G401 (cell line): ENCODE data around the gene CYP8B1. TPM values are rescaled to one million over a fixed set of nuclear protein-coding genes. Genes with fewer than 3 reads are reported as not detected.
A peak's percentile ranks its signal among the peaks of the same experiment; 100 is the strongest.

ENCODE experiments used
- DNase-seq: peaks from one replicate; pipeline ENCODE4 v3.0.0-alpha.2; 2015; ENCODE audit warnings: low spot score
- in situ Hi-C: cut with HindIII; loops from 2 replicates; pipeline ENCODE4 v1.10.0; 2016; ENCODE audit warnings: low sequenced_read_pairs, mixed read lengths
- total RNA-seq: library from RNA; depleted of rRNA; stranded (reverse); fragments of >200 nt; shearing (Covaris generic); gene quantifications from 2 replicates; pipeline ENCODE4 v1.2.3, GENCODE V29; 2014; rRNA removed

The CYP8B1 gene, protein sequence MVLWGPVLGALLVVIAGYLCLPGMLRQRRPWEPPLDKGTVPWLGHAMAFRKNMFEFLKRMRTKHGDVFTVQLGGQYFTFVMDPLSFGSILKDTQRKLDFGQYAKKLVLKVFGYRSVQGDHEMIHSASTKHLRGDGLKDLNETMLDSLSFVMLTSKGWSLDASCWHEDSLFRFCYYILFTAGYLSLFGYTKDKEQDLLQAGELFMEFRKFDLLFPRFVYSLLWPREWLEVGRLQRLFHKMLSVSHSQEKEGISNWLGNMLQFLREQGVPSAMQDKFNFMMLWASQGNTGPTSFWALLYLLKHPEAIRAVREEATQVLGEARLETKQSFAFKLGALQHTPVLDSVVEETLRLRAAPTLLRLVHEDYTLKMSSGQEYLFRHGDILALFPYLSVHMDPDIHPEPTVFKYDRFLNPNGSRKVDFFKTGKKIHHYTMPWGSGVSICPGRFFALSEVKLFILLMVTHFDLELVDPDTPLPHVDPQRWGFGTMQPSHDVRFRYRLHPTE
- total RNA-seq = not detected in 2 replicates

DNA sequence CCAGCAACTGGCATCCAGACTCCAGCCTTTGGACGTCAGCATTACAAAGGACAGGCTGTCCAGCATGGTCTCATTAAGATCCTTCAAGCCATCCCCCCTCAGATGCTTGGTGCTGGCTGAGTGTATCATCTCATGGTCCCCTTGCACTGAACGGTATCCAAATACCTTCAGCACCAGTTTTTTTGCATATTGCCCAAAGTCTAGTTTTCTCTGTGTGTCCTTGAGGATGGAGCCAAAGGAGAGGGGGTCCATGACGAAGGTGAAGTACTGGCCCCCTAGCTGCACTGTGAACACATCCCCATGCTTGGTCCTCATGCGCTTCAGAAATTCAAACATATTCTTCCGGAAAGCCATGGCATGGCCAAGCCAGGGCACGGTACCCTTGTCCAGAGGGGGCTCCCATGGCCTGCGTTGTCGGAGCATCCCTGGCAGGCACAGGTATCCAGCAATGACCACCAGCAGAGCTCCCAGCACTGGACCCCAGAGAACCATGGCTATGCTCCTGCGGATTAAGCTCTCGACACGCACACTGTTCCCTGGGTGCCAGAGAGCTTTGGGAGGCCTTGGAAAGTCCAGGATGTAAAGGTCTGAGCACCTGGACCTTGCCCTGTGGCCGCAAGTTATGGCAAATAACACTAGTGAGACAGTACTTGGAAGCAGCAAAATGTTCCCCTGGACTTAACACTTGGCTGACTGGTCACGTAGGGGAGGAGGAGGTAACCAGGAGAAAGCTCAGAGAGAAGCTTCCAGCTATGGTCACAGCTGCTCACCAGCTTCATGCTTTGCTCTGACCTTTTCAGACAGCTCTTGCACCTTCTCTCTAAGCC, at the start of gene CYP8B1:
CYP8B1 (minus strand) TSS at position 555 of the 827 bp plus-strand sequence; CDS start at position 492, 63 bp downstream.
- in situ Hi-C loops = no loop called here
- DNase-seq = no peak

DNA sequence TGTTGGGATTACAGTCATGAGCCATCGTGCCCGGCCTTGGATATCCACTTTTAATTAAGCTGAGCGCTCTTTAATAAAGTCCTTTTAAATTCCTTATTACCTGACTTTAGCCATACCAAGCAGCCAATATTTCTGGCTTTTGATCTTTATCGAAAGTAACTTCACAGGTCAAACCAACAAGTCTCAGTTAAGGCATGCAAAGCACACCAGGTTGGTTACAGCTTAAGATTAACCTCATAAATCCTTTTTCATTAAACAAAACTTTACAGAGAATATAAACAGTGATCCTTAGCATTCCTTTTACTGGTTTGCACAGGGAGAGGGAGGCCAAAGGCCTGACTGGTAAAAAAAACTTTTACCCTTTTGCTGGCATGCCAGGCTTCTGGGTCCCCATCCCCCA, 47.9 kb upstream of the CYP8B1 start:
- in situ Hi-C loops = no loop called here
- no peak for DNase-seq

DNA sequence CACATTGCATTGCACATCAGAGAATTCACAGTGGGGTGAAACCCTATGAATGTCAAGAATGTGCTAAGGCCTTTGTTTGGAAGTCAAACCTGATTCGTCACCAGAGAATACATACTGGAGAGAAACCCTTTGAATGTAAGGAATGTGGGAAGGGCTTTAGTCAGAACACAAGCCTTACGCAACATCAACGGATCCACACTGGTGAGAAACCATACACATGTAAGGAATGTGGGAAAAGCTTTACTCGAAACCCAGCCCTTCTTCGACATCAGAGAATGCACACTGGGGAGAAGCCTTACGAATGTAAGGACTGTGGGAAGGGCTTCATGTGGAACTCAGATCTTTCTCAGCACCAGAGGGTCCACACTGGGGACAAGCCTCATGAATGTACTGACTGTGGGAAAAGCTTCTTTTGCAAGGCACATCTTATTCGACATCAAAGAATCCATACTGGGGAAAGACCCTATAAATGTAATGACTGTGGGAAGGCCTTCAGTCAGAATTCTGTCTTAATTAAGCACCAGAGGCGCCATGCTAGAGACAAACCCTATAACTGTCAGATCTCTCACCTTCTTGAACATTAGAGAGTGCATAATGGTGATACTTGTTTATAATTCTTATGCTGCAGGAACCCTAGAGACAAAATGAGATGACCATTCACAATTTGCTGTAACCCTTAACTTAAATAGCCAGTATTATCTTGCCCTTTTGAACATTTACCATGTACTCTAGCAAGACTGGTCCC, 39.3 kb upstream of the CYP8B1 start:
- no peak for DNase-seq
- in situ Hi-C loops = no loop called here

DNA sequence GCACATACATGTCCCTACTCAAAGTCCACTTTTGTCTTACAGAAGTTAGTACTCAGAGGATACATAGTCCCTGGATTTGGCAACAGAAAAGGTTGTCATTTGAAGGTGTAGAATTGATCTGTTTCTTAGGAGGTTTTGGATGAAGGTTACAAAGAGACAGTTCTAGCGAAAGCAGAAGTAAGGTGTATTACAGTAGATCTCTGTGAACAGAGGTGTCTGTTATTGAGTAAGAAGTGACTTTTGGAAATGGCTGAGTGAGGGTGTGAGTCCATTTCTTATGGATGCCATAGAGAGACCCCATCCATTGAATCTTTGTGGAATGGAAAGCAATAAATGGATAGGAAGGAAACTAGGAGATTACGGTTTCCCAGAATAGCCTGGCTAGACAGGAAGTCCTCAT, 35.9 kb upstream of the CYP8B1 start:
- no peak for DNase-seq
- in situ Hi-C loops = no loop called here

DNA sequence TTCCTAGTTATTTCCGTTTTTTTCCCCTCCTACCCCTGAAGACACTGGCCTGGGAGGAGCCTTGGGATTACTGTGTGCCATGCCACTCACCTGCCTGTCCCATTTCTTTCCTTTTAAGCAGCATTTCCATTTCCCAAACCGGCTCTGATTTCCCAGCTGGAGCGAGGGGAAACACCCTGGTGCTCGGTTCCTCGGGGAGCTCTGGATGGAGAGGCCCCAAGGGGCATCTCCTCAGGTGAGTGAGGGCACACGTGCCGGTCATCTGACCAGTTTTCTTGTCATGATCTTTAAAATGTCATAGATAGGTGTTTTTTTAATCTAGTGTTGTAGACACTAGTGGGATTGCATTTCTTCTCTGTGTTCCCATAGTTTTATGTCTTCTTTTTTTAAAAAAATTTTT, 33.0 kb upstream of the CYP8B1 start:
- DNase-seq = no peak
- in situ Hi-C loops = no loop called here

DNA sequence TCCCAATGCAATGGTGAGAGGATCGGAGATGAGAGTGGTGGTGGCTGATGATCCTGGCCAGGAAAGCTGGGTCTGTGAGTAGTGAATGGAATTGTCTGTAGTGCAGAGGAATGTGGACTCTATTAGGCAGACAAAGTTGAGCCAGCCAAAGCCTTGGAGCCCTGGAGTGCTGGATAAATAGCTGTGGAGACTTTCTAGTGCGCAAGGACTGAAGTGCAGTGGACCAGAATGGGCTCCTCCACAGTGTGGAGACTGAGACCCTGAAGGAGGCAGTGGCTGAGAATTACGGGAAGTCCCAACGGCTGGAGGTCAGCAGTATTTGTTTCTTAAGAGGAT, 31.1 kb upstream of the CYP8B1 start:
- in situ Hi-C loops = no loop called here
- peak; percentile 36 for DNase-seq

DNA sequence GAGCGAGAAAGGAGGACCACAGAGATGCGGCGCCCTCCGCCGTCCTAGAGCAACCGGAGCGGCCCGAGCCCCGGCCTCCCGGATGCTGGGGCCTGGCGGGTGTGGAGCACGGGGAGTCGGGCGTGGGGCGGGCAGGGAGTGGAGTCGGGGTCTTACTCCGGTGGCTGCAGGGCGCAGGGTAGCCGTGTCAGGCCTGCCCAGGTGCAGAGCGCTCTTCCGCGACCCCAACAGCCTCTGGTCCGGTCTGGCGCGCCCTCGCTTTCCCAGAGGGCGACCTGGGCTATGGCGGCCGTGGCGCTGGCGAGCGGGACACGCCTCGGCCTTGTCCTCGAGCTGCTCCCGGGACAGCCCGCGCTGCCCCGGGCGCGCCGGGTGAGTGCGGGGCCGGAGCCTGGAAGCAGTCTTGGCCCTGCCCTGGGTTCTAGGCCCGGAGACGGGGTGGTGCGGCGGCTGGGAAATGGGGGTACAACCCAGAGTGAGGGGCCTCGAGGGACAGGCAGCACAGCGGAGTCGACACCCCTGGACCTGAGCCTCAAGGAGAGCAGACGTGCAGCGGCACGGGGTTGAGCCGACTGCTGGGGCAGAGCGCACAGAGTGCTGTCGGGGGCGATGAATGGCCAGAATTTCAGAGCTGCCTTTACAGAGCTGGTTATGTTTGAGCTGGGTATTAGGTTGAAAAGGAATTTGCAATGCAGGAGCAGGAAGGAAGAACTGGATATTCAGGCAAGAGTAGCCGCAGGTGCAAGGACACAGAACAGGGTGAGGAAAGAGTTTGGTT, 30.6 kb upstream of the CYP8B1 start, which contains the start of gene ZNF662:
ZNF662 (plus strand) TSS at position 73 of the 778 bp plus-strand sequence. CDS start 1,973 bp downstream, outside the sequence.
- DNase-seq = peak; percentile 86

DNA sequence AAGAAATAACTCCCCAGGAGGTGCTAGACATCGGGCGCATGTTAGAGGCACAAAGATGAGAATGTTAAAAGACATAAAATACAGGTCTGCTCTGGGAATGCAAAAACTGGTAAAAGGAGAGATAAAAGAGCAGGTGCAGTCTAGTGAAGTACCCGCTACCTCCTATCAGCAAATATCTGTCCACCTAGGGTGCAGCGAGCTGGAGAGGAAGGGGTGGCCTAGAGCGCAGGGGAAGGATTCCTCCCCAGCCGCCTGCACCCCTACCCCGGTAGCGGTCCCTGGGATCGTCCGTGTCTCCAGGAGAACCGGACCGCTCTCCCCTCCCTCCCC, 30.0 kb upstream of the CYP8B1 start:
- in situ Hi-C loops = no loop called here

More for the DNA sequence above, 30.6 kb upstream of the CYP8B1 start, which contains the start of gene ZNF662:
- in situ Hi-C loops = no loop called here

DNA sequence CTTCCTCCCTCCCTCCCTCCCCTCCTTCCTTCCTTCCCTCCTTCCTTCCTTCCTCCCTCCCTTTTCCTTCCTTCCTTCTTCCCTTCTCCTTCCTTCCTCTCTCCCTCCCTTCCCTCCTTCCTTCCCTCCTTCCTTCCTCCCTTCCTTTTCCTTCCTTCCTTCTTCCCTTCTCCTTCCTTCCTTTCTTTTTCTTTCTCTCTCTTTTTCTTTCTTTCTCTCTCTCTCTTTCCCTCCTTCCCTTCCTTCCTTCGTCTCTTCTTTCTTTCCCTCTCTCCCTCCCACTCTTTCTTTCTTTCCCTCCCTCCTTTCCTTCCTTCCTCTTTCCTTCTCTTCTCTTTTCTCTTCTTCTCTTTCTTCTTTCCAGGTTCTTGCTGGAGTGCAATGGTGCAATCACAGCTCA, 28.4 kb upstream of the CYP8B1 start:
- in situ Hi-C loops = no loop called here
- DNase-seq = no peak

More for the DNA sequence above, 30.0 kb upstream of the CYP8B1 start:
- no peak for DNase-seq

DNA sequence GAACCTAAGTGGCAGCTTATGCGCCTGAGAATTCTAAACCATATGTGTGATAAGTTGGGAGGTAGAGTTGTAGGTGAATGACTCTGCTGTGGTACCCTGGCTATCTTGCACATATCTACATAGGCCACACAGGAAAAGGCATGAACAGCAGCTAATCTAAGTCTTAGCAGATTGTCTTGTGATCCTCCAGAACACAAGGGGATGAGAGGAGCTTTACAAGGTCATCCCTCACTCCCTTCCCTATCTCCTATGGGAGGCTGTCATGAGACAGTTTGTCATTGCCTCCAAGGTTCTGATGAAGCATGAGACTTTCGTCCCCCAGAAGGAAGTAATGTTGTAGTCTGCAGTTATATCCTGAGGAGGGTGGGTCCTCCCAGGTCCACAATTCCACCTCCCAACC, 26.6 kb upstream of the CYP8B1 start:
- in situ Hi-C loops = no loop called here

DNA sequence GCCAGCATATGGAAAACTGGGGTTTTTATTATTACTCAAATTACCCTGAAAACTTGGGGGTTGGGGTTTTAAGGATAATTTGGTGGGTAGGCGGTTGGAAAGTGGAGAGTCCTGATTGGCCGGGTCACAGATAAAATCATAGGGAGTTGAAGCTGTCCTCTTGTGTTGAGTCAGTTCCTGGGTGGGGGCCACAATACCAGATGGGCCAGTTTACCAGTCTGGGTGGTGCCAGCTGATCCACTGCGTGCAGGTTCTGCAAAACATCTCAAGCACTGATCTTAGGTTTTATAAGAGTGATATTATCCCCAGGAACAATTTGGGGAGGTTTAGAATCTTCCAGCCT, 25.4 kb upstream of the CYP8B1 start:
- in situ Hi-C loops = no loop called here
- no peak for DNase-seq

More for the DNA sequence above, 26.6 kb upstream of the CYP8B1 start:
- DNase-seq = no peak

DNA sequence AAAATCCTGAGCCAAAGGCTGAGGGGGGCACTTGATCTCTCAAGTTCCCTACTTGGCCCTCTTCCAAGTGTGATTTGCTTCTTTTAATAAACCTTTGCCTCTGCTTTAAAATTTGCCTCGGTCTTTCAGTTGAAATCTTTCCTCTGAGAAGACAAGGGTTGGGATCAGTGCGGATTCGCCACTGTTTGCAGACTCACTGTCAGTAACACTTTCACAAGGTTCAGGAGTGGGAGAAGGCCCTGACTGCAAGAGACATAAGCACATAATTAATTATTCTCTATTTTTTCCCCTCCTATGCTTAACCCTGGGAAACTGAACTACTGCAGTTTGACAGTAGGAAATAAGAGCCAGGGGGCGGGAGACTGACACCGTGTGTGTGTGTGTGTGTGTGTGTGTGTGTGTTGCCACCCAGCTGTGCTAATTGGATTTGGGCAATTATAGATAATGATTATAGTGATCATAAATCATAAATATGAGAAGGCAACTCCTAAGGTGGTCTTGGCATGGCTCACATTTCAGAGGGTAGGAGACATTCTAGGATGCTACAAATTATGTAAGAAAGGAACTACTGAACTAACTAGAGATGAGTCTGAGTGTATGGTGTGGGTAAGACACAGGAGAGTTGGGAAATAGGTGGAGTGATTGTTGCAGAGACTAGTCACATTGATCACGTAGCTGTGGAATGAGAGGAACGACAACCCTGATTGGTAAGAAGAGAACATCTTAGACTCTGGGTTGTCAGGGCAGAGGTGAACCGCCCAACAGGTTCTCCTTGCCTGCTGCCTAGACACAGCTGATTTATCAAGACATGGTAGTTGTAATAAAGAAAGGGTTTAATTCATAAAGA, 24.8 kb upstream of the CYP8B1 start:
- no peak for DNase-seq
- in situ Hi-C loops = no loop called here

DNA sequence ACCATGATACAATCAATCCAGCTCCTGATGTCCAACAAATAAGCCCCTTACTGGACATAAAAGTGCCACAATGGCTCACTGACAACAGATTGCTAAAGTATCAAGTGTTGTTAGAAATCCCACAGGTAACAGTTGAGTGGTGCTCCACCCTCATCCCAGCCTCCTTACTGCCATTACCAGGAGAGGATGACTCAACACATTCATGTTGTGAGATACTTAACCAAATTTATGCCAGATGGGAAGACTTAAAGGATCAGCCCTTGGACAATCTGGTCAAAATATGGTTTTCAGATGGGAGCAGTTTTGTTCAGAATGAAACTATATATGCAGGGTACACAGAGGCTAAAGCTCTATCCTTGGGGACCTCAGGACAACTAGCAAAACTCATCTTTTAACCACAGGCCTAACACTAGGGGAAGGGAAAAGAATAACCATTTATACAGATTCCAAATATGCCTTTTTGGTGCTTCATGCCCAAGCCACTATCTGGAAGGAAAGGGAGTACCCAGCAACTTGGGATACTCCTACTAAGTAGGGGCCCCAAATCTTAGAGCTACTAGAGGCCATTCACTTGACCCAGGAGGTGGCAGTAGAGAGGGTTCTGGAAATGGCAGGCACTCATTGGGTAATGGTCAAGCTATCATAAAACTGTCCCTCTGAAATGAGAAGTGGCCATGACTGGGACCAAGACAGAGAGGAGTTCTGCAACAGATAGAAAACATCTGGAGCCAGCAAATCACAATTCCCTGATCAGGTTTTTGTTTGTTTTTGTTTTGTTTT, 23.4 kb upstream of the CYP8B1 start:
- in situ Hi-C loops = no loop called here
- no peak for DNase-seq

DNA sequence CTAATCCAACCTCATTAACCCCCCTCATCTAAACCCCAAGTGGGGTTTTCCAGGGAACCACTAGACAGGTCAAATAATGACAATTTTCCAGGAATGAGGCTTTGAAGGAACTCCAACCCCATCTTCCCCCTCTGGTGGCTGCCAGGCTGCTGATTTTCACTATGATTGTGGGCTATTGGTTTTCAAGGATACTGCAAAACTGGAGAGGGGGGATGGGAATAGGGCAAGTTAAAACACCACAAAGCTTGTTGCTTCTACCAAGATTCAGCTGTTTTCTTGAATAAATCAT, 19.8 kb upstream of the CYP8B1 start:
- in situ Hi-C loops = no loop called here
- no peak for DNase-seq

DNA sequence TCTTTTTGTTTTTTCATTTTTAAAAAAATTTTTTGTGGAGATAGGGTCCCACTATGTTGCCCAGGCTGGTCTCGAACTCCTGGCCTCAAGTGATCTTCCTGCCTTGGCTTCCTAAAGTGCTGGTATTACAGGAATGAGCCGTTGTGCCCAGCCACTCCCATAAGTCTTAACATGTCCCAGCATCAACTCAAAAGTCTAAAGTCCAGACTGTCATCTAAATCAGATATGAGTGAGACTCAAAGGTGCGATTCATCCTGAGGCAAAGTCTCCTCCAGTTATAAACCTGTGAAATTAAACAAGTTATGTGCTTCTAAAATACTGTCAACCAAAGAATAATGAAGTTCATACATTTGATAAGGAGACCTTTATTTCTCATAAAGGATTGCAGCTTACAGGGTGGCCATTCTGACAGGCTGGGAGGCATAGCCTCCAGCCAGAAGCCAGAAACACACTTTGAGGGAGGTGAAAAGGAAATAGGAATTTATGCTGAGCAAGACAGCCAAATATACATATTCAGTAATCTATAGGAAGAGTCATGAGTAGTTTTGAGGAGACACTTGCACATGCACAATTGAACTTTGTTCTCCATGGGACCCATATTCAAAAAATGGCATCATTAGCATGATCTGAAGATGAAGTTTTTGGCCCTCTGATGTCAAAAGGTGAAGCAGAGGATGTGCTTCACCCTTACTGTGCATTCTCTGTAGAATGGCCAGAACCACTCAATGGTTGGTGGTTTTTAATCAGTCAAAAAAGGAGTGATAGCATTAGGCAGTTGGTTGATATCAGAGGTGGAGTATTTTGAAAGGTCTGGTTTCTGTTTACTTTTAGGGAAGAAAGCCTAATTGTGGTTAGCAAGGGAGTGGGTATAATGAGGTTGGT, 19.3 kb upstream of the CYP8B1 start:
- DNase-seq = no peak
- in situ Hi-C loops = no loop called here

DNA sequence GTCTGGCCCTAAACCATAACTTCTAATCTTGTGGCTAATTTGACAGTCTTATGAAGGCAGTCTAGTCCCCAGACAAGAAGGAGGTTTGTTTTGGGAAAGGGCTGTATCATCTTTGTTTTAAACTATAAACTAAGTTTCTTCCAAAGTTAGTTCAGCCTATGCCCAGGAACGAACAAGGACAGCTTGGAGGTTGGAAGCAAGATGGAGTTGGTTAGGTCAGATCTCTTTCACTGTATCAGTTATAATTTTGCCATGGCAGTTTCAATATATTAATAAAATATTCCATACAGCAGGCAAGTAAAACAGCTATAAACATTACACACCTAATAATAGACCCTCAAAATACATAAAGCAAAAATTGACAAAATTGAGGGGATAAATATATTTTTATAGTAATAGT, 17.1 kb upstream of the CYP8B1 start:
- in situ Hi-C loops = no loop called here
- no peak for DNase-seq

DNA sequence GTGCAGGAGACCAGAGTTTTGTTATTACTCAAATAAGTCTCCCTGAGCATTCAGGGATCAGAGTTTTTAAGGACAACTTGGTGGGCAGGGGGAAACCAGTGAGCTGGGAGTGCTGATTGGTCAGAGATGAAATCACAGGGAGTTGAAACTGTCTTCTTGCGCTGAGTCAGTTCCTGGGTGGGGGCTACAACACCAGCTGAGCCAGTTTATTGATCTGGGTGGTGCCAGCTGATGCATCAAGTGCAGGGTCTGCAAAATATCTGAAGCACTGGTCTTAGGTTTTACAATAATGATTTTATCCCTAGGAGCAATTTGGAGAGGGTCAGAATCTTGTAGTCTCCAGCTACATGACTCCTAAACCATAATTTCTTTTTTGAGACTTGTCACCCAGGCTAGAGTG, 16.5 kb upstream of the CYP8B1 start:
- DNase-seq = no peak
- in situ Hi-C loops = no loop called here
